DND-41 (cell line): Measurements from ENCODE around the gene ANK3.

Experiments used
- ATAC-seq: fragments of 200-7000 bp; cut with Tn5 transposase; 3 replicates; pipeline ENCODE4 v1.9.1; 2021; ENCODE audit warnings: low read depth; ENCODE audit not compliant: insufficient read depth
- DNase-seq: peaks from one replicate; pipeline ENCODE4 v3.0.0-alpha.2; 2020
- H2AFZ ChIP-seq: 2 replicates; pipeline ENCODE4 v1.6.0; 2012; ENCODE audit warnings: low read depth, low read length
- H3K27ac ChIP-seq: 2 replicates; pipeline ENCODE4 v1.5.1; 2012; ENCODE audit warnings: low read length, inconsistent platforms
- H3K27me3 ChIP-seq: fragments of 200-600 bp; sonication (generic); 2 replicates; pipeline ENCODE4 v1.6.0; 2012; ENCODE audit warnings: low read length, mild to moderate bottlenecking, inconsistent platforms; ENCODE audit not compliant: insufficient read depth, poor library complexity
- H3K36me3 ChIP-seq: 2 replicates; pipeline ENCODE4 v1.5.1; 2012; ENCODE audit warnings: low read length, inconsistent platforms; ENCODE audit not compliant: insufficient read depth
- H3K4me1 ChIP-seq: 2 replicates; pipeline ENCODE4 v1.5.1; 2012; ENCODE audit warnings: mild to moderate bottlenecking, low read length; ENCODE audit not compliant: insufficient read depth
- H3K4me2 ChIP-seq: 2 replicates; pipeline ENCODE4 v1.6.0; 2012; ENCODE audit warnings: mild to moderate bottlenecking, moderate library complexity, low read length, inconsistent platforms; ENCODE audit not compliant: insufficient read depth
- H3K4me3 ChIP-seq, 2 experiments: fragments of 200-600 bp in 1 of 2; shearing (Covaris generic) in 1 of 2; 2 replicates each; pipeline ENCODE4 v1.5.1; 2012 to 2016; ENCODE audit warnings: inconsistent platforms in 2 of 2, low read length in 2 of 2, mild to moderate bottlenecking in 2 of 2, low read depth in 1 of 2, moderate library complexity in 1 of 2
- H3K79me2 ChIP-seq: 2 replicates; pipeline ENCODE4 v1.6.0; 2012; ENCODE audit warnings: low read length, inconsistent platforms; ENCODE audit not compliant: insufficient read depth
- H3K9ac ChIP-seq: 2 replicates; pipeline ENCODE4 v1.6.0; 2012; ENCODE audit warnings: low read depth, mild to moderate bottlenecking, inconsistent platforms, low read length, moderate library complexity
- H3K9me3 ChIP-seq: 2 replicates; pipeline ENCODE4 v1.5.1; 2012; ENCODE audit warnings: low read length, moderate library complexity, mild to moderate bottlenecking, inconsistent platforms; ENCODE audit not compliant: insufficient read depth, severe bottlenecking
- H4K20me1 ChIP-seq: 2 replicates; pipeline ENCODE4 v1.6.0; 2012; ENCODE audit warnings: low read length; ENCODE audit not compliant: insufficient read depth
- CTCF ChIP-seq: IDR thresholded peaks from 2 replicates; pipeline ENCODE4 v1.5.1; 2012; ENCODE audit warnings: borderline replicate concordance, low read length, moderate library complexity, mild to moderate bottlenecking; ENCODE audit not compliant: poor library complexity, severe bottlenecking; ENCODE audit errors: extremely low read depth
- EZH2 ChIP-seq: IDR thresholded peaks from 3 replicates; pipeline ENCODE4 v1.6.1; 2012; ENCODE audit warnings: borderline replicate concordance, low read depth, mild to moderate bottlenecking, moderate library complexity, low read length, inconsistent platforms; ENCODE audit not compliant: severe bottlenecking

The ANK3 gene

GRCh38 chr10:60414877-60415585, 25.4 kb upstream of the ANK3 start:
- Histone ChIP-seq H3K4me2 (no peak overlapping the region), H2AFZ (no peak overlapping the region), H3K4me1 (no peaks in the 10 kb centered on the region), H3K36me3 (no peaks in the 10 kb centered on the region), H3K9ac (no peak overlapping the region), H3K27me3 (no peaks in the 10 kb centered on the region), H3K79me2 (no peaks in the 10 kb centered on the region), H3K4me3 (no peak overlapping the region), H4K20me1 (no peaks in the 10 kb centered on the region), H3K27ac (no peak overlapping the region), H3K9me3 (no peaks in the 10 kb centered on the region)
- no peak for TF ChIP-seq EZH2
- TF ChIP-seq CTCF = no peak
- DNase-seq = no peak
- no peak for ATAC-seq

GRCh38 chr10:60414111-60414510, 24.4 kb upstream of the ANK3 start:
- H3K4me1 ChIP-seq = no peaks in the 10 kb centered on the region
- TF ChIP-seq EZH2 (no peak), CTCF (no peak)

GRCh38 chr10:60413306-60414012, 23.8 kb upstream of the ANK3 start:
- H3K27me3 ChIP-seq = no peaks in the 10 kb centered on the region
- H3K9me3 ChIP-seq = no peaks in the 10 kb centered on the region
- H3K79me2 ChIP-seq = no peaks in the 10 kb centered on the region
- no peak overlapping the region for H3K27ac ChIP-seq
- no peak overlapping the region for H3K4me3 ChIP-seq
- H3K4me1 ChIP-seq = no peaks in the 10 kb centered on the region
- no peak for ATAC-seq
- H3K36me3 ChIP-seq = no peaks in the 10 kb centered on the region
- no peaks in the 10 kb centered on the region for H4K20me1 ChIP-seq
- no peak overlapping the region for H3K9ac ChIP-seq
- no peak overlapping the region for H3K4me2 ChIP-seq
- TF ChIP-seq EZH2 (no peak), CTCF (no peak)
- no peak for DNase-seq
- no peak overlapping the region for H2AFZ ChIP-seq

More at GRCh38 chr10:60414111-60414510, 24.4 kb upstream of the ANK3 start:
- no peak overlapping the region for H2AFZ ChIP-seq
- no peak for DNase-seq
- no peak overlapping the region for H3K4me3 ChIP-seq
- no peaks in the 10 kb centered on the region for H3K79me2 ChIP-seq
- H3K9ac ChIP-seq = no peak overlapping the region
- no peaks in the 10 kb centered on the region for H3K36me3 ChIP-seq
- H3K27me3 ChIP-seq = no peaks in the 10 kb centered on the region
- ATAC-seq = no peak
- H3K4me2 ChIP-seq = no peak overlapping the region
- H4K20me1 ChIP-seq = no peaks in the 10 kb centered on the region
- H3K27ac ChIP-seq = no peak overlapping the region
- no peaks in the 10 kb centered on the region for H3K9me3 ChIP-seq
